Endothelial cell (in vitro differentiated cells): ENCODE measurements around the gene CAGE1. TPM values are rescaled to one million over a fixed set of nuclear protein-coding genes. Genes with fewer than 3 reads are reported as not detected.

ENCODE experiments used
- DNase-seq: peaks from one replicate; pipeline ENCODE4 v3.0.0; 2021; ENCODE audit warnings: low spot score
- H3K27ac Mint-ChIP-seq: one replicate; pipeline ENCODE4 v1.8.0; 2021; ENCODE audit warnings: mixed read lengths, inconsistent platforms; ENCODE audit not compliant: unreplicated experiment
- H3K27me3 Mint-ChIP-seq: one replicate; pipeline ENCODE4 v1.8.0; 2021; ENCODE audit warnings: mild to moderate bottlenecking, moderate library complexity, mixed read lengths, inconsistent platforms; ENCODE audit not compliant: unreplicated experiment
- H3K36me3 Mint-ChIP-seq: one replicate; pipeline ENCODE4 v1.8.0; 2021; ENCODE audit warnings: mild to moderate bottlenecking, low read depth, mixed read lengths, inconsistent platforms; ENCODE audit not compliant: unreplicated experiment
- H3K4me1 Mint-ChIP-seq: one replicate; pipeline ENCODE4 v1.8.0; 2021; ENCODE audit warnings: mild to moderate bottlenecking, mixed read lengths, inconsistent platforms; ENCODE audit not compliant: unreplicated experiment
- H3K4me3 Mint-ChIP-seq: one replicate; pipeline ENCODE4 v1.8.0; 2021; ENCODE audit warnings: mild to moderate bottlenecking, mixed read lengths, inconsistent platforms; ENCODE audit not compliant: unreplicated experiment
- H3K9me3 Mint-ChIP-seq: one replicate; pipeline ENCODE4 v1.8.0; 2021; ENCODE audit warnings: mixed read lengths, inconsistent platforms; ENCODE audit not compliant: unreplicated experiment
- total RNA-seq: library from RNA; stranded (reverse); fragmentation: NEBNext Ultra II Directional; extraction: Animal tissue kit (Norgen Biotek cat#: 25700); gene quantifications from one replicate; pipeline ENCODE4 v1.2.1, GENCODE V29; 2021; ENCODE audit not compliant: unreplicated experiment
- TF ChIP-seq, protein P1 (sequence below): fragments of 200-600 bp; sonication (generic); IDR thresholded peaks from one replicate; pipeline ENCODE4 v1.5.0; 2021; ENCODE audit warnings: antibody characterized with exemption; ENCODE audit not compliant: unreplicated experiment

CAGE1 gene
- total RNA-seq, 1 donor from 2014 or later: not detected

GRCh38 chr6:7313505-7314165 lies 75.9 kb downstream of the CAGE1 start:
- no peak for DNase-seq
- peak overlapping the region; percentile 92 for H3K4me3 Mint-ChIP-seq
- H3K36me3 Mint-ChIP-seq: peaks cover 9% of the 10 kb centered on the region
- H3K27ac Mint-ChIP-seq: peak overlapping the region; percentile 86
- H3K4me1 Mint-ChIP-seq: peaks cover 17% of the 10 kb centered on the region
- H3K27me3 Mint-ChIP-seq: peaks cover 4% of the 10 kb centered on the region
- TF ChIP-seq, protein P1, sequence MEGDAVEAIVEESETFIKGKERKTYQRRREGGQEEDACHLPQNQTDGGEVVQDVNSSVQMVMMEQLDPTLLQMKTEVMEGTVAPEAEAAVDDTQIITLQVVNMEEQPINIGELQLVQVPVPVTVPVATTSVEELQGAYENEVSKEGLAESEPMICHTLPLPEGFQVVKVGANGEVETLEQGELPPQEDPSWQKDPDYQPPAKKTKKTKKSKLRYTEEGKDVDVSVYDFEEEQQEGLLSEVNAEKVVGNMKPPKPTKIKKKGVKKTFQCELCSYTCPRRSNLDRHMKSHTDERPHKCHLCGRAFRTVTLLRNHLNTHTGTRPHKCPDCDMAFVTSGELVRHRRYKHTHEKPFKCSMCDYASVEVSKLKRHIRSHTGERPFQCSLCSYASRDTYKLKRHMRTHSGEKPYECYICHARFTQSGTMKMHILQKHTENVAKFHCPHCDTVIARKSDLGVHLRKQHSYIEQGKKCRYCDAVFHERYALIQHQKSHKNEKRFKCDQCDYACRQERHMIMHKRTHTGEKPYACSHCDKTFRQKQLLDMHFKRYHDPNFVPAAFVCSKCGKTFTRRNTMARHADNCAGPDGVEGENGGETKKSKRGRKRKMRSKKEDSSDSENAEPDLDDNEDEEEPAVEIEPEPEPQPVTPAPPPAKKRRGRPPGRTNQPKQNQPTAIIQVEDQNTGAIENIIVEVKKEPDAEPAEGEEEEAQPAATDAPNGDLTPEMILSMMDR: no peak
- no peaks in the 10 kb centered on the region for H3K9me3 Mint-ChIP-seq

- Mint-ChIP-seq H3K27ac (peak within 1 kb of the TSS; percentile 90), H3K36me3 (peaks cover 10% of the 10 kb centered on the region), H3K9me3 (no peaks in the 10 kb centered on the region), H3K4me3 (peak within 1 kb of the TSS; percentile 99), H3K4me1 (peaks cover 18% of the 10 kb centered on the region), H3K27me3 (peaks cover 5% of the 10 kb centered on the region)
- TF ChIP-seq, protein P1: no peak
- peak; percentile 98 for DNase-seq
Measured at GRCh38 chr6:7312616-7313504, 76.7 kb downstream of the CAGE1 start, which contains the start of gene SSR1. TSS of gene SSR1 (minus strand) at chr6:7313199. CDS start at chr6:7313120, 79 bp downstream.

DNA sequence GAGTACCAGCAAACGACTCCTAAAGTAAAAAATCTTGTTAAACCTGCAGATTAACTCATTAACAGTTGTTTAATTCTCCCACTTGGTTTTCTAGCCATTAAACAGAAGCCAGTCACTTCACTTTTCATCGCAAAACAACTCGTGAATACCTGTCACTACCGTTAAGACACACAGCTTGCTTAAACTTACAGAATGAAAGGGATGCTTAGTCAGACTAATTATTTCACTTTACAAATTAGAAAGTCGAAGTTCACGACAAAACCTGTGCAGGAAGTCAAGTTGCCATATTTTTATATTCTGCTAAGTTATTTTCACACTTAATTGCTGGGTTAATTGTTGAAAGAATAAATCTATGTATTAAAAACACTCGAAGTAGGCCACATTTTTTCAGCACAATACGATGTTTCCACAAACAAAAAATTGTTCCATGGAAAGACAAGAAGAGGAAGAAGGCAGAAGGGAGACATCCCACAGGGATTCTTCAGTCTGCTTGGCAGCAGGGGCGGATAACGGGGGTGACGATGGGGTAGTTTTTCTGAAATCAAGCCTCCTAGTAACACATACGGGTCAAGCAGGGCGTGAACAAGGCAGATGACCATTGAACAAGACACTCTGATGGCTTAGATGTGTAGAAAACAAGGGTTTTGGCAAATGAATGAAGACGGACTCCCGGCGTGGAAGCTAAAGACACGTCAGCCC lies 77.5 kb downstream of the CAGE1 start:
- no peak for DNase-seq
- peaks cover 20% of the 10 kb centered on the region for H3K4me1 Mint-ChIP-seq
- H3K27me3 Mint-ChIP-seq: peaks cover 5% of the 10 kb centered on the region
- H3K27ac Mint-ChIP-seq: peak overlapping the region; percentile 90
- no peaks in the 10 kb centered on the region for H3K9me3 Mint-ChIP-seq
- TF ChIP-seq, protein P1: no peak
- H3K36me3 Mint-ChIP-seq: peaks cover 14% of the 10 kb centered on the region
- peak overlapping the region; percentile 99 for H3K4me3 Mint-ChIP-seq

GRCh38 chr6:7311176-7311575 lies 78.4 kb downstream of the CAGE1 start:
- Mint-ChIP-seq H3K36me3 (peaks cover 14% of the 10 kb centered on the region), H3K4me1 (peaks cover 20% of the 10 kb centered on the region), H3K27me3 (peaks cover 5% of the 10 kb centered on the region), H3K4me3 (peak overlapping the region; percentile 82), H3K27ac (peak overlapping the region; percentile 16), H3K9me3 (no peaks in the 10 kb centered on the region)
- DNase-seq: no peak
- TF ChIP-seq, protein P1: no peak
